Measurements from ENCODE around the gene ILDR2.

ILDR2 gene

GRCh38 chr1:166972193-166972592 lies 3.1 kb downstream of the ILDR2 start:
- no peak for DNase-seq (ENCODE audit: low read depth, low spot score)

- DNase-seq (ENCODE audit: low read depth, low spot score) = no peak
Measured at GRCh38 chr1:166971252-166971651, 4.1 kb downstream of the ILDR2 start.

- no peak for DNase-seq (ENCODE audit: low read depth, low spot score)
Measured at GRCh38 chr1:166969074-166969677, 6.2 kb downstream of the ILDR2 start.

- no peak for DNase-seq (ENCODE audit: low read depth, low spot score)
Measured at GRCh38 chr1:166960858-166961474, 14.4 kb downstream of the ILDR2 start.

- no peak for DNase-seq (ENCODE audit: low read depth, low spot score)
Measured at GRCh38 chr1:166956872-166957271, 18.5 kb downstream of the ILDR2 start.

GRCh38 chr1:166956057-166956850 lies 19.1 kb downstream of the ILDR2 start:
- DNase-seq (ENCODE audit: low read depth, low spot score) = no peak

GRCh38 chr1:166953491-166953890 lies 21.8 kb downstream of the ILDR2 start:
- DNase-seq (ENCODE audit: low read depth, low spot score) = no peak

GRCh38 chr1:166952002-166952746 lies 23.2 kb downstream of the ILDR2 start:
- DNase-seq (ENCODE audit: low read depth, low spot score) = no peak

- DNase-seq (ENCODE audit: low read depth, low spot score) = no peak
Measured at GRCh38 chr1:166951050-166951449, 24.3 kb downstream of the ILDR2 start.

- peak; percentile 30 for DNase-seq (ENCODE audit: low read depth, low spot score)
Measured at GRCh38 chr1:166950156-166950555, 25.2 kb downstream of the ILDR2 start.

GRCh38 chr1:166948856-166949350 lies 26.4 kb downstream of the ILDR2 start:
- DNase-seq (ENCODE audit: low read depth, low spot score) = no peak

- DNase-seq (ENCODE audit: low read depth, low spot score) = no peak
Measured at GRCh38 chr1:166947398-166948043, 27.8 kb downstream of the ILDR2 start.

GRCh38 chr1:166944186-166944967 lies 31.0 kb downstream of the ILDR2 start:
- no peak for DNase-seq (ENCODE audit: low read depth, low spot score)

GRCh38 chr1:166939741-166940375 lies 35.5 kb downstream of the ILDR2 start:
- no peak for DNase-seq (ENCODE audit: low read depth, low spot score)

GRCh38 chr1:166937962-166938361 lies 37.4 kb downstream of the ILDR2 start:
- DNase-seq (ENCODE audit: low read depth, low spot score) = no peak

- no peak for DNase-seq (ENCODE audit: low read depth, low spot score)
Measured at GRCh38 chr1:166937329-166937728, 38.0 kb downstream of the ILDR2 start.

- no peak for DNase-seq (ENCODE audit: low read depth, low spot score)
Measured at GRCh38 chr1:166933633-166934032, 41.7 kb downstream of the ILDR2 start.

- DNase-seq (ENCODE audit: low read depth, low spot score) = no peak
Measured at GRCh38 chr1:166933140-166933539, 42.2 kb downstream of the ILDR2 start.

GRCh38 chr1:166929911-166930310 lies 45.4 kb downstream of the ILDR2 start:
- no peak for DNase-seq (ENCODE audit: low read depth, low spot score)

- no peak for DNase-seq (ENCODE audit: low read depth, low spot score)
Measured at GRCh38 chr1:166927701-166928100, 47.6 kb downstream of the ILDR2 start.
